Islet of Langerhans (tissue), 1 donor: ENCODE data around the gene PPP2R2C.

Source experiments
- FAIRE-seq: peaks from one replicate; lab custom pipeline; 2011; peaks lifted over from hg19 to GRCh38; lab: Jason Lieb, UNC

The PPP2R2C gene

GRCh38 chr4:6327220-6327917 lies 145.0 kb downstream of the PPP2R2C start:
- no peak for FAIRE-seq

GRCh38 chr4:6326312-6327060 lies 145.9 kb downstream of the PPP2R2C start:
- no peak for FAIRE-seq

DNA sequence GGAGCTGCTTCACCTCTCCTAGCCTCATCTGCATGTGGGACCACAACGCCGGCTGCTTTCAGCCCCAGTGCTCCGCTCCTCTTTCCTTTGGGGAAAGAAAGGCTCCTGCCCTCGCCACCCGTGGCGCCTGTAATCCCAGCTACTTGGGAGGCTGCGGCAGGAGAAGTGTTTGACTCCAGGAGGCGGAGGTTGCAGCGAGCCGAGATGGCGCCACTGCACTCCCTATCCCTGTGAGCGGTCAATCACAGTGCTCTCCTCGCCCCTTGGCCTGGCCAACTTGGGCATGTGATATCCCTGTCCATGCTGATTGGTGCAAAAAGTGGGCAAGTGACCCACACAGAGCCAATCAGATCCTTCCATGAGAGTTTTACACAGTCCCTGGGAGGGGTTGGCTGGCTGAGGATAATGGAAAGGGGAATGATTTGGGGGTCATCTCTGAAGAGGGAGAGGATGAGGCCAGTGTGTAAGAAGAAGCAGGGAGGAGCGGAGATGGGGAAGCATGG lies 146.6 kb downstream of the PPP2R2C start:
- FAIRE-seq: no peak

- FAIRE-seq: no peak
Measured at GRCh38 chr4:6324999-6325787, 147.2 kb downstream of the PPP2R2C start.

DNA sequence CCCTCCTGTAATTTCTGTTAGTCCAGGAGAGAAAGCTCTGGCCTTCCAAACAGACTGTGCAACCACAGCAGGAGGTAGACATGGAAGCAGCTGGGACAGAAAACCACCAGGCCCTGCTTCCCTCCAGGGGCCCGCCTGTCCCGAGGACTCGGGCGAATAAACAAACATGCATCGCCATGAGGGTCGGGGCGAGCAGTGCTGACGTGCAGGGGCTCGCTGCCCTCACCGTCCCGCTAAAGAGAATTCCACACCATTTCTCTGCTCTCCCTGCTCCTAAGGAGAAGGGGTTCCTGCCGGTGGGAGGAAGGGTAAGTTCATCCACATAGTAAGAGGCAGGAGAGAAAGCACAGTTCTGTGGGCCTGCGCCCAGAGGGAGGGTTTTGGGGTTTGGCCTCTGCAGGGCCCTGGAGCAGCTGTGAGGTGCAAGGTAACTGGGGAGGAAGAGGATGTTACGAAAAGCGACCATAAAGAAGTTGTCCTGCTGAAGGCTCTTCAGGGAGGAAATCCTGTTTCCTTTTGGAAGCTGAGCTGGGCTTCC lies 147.9 kb downstream of the PPP2R2C start:
- FAIRE-seq: no peak

- no peak for FAIRE-seq
Measured at GRCh38 chr4:6322761-6323566, 149.4 kb downstream of the PPP2R2C start.

DNA sequence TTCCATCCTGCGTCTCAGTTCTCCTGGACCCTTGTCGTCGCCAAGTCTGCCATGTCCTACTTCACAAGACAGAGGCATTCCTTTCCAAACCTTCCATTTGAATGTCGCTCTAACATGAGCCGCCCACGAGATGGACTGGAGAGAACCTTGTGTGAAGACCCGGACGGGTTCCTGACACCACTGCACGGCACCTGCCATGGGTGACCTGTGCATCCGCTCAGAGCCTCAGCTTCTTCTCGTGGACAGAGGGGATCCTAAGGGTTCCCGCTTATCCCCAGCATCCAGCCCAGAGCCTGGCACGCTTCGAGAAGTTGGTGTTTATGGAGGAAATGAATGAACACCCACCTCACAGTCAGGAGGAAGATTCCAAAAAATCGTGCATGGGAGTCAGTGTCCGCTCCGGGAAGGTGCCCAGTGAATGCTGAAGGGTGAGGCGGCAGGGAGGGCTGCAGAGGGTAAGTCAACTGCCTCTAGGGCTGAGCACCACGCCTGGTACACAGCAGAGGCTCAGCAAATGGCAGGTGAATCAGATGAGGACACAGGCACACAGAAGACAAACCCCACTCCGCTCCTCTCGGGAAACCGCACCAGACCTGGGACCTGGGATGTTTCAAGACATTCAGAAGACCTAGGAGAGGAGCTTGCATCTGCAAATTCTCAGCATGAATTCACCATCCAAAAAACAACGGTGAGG lies 150.2 kb downstream of the PPP2R2C start:
- no peak for FAIRE-seq

GRCh38 chr4:6321361-6321760 lies 151.1 kb downstream of the PPP2R2C start:
- no peak for FAIRE-seq

DNA sequence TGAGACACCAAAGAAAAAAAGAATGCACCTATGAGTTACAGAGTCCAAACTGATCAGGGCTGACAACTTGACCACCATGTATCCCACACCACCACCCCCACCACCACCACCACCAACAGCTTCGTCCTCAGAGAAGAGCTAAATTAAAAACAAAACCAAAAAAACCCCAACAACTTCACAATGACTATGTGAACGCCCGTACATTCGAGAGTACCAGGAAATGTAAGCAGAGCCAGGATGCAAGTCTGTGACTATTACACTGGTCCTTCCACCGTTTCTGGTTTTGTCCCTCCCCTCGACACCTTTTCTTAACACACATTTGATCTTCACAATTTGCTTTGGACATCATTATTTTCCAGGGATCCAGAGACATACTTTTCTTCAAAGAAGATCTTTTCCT lies 151.8 kb downstream of the PPP2R2C start:
- FAIRE-seq: no peak

DNA sequence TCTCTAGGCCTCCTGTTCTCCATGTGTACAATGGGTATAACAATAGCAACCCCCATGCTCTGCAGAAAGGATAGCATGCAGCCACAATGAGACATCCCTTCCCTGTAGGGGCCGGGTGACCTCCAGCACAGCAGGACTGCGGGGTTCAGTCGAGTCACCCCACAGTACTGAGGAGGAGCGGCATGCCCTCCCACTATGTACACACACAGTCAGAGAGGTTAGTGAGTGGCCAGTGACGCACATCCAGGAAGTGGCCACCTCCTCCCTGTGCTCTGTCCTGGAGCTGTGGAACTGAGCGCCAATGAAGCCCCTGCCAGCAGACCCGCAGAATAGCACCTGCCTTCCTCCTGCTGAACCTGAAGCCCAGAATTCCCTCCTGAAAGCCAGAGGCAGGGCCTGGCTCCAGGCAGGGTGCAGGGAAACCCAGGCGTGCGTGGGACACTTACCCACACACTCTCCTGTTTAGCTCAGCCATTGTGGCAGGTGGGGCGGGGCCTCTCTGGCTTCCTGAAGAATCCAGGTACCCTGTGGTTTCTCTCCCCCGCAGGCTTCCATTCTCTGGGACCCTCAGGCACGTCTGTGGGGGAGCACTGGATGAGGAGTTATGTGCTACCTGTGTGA lies 152.8 kb downstream of the PPP2R2C start:
- no peak for FAIRE-seq

DNA sequence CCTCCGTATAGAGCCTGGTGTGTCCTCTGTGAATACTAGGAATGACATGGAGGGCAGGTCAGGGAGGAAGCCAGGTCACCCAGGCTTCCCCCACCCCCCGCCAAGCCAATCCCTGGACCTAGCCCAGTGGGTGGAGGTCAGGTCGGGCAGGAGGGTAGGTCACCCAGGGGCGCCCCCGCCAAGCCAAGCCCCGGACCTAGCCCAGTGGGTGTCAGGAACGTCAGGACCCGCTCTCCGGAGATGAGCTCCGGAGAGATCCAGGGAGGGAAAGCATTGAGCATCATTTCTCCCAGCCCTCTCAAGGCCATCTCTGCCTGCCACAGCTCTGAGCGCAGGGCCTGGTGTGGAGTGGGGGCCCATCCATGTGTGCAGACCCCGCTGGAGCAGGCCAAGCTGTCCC lies 154.2 kb downstream of the PPP2R2C start:
- FAIRE-seq: no peak

GRCh38 chr4:6316461-6317003 lies 155.9 kb downstream of the PPP2R2C start:
- no peak for FAIRE-seq

DNA sequence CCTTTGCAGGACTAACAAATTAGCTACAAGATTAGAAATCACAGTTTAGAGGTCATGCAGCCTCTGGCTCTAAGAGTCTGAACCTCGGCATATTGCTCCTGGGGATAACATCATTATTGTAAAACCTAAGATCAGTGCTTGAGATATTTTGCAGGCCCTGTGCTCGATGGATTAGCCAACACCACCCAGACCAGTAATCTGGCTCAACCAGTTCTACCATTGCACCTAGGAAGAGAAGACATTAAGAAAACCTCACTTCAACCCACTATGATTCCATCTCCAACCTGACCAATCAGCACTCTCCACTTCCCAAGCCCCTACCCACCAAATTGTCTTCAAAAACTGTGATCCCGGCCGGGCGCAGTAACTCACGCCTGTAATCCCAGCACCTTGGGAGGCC lies 159.2 kb downstream of the PPP2R2C start:
- FAIRE-seq: no peak

GRCh38 chr4:6309777-6310176 lies 162.6 kb downstream of the PPP2R2C start:
- no peak for FAIRE-seq

DNA sequence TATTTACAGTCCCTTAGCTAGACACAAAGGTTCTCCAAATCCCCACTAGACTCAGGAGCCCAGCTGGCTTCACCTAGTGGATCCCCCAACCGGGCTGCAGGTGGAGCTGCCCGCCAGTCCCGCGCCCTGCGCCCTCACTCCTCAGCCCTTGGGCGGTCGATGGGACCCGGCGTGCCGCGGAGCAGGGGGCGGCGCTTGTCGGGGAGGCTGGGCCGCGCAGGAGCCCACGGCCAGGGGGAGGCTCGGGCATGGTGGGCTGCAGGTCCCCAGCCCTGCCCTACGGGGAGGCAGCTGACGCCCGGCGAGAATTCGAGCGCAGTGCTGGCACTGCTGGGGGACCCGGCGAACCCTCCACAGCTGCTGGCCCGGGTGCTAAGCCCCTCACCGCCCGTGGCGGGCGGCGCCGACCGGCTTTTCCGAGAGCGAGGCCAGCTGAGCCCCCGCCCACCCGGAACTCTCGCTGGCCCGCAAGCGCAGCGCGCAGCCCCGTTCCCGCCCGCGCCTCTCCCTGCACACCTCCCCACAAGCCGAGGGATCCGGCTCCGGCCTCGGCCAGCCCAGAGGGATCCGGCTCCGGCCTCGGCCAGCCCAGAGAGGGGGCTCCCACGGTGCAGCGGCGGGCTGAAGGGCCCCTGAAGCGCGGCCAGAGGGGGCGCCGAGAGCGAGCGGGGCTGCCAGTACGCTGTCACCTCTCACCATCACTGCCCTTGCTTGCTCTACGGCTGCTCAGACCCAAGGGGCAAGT lies 163.3 kb downstream of the PPP2R2C start:
- no peak for FAIRE-seq

GRCh38 chr4:6307891-6308290 lies 164.5 kb downstream of the PPP2R2C start:
- no peak for FAIRE-seq

DNA sequence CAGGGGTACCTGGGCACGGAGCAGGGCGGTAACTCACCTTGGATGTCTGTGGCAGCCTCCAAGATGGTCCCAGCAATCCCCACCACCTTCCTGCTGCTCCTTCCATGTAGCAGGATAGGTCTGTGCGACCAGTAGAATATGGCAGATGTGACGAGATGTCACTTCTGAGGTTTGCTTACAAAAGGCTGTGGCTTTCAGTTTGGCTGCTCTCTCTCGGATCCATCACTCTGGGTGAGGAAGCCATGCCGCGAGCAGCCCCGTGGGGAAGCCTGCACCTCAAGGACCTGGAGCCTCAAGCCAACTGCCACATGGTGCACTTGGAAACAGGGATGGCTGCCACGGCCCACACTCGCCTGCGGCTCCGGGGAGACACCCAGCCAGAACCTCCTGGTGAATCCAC lies 165.2 kb downstream of the PPP2R2C start:
- FAIRE-seq: no peak

DNA sequence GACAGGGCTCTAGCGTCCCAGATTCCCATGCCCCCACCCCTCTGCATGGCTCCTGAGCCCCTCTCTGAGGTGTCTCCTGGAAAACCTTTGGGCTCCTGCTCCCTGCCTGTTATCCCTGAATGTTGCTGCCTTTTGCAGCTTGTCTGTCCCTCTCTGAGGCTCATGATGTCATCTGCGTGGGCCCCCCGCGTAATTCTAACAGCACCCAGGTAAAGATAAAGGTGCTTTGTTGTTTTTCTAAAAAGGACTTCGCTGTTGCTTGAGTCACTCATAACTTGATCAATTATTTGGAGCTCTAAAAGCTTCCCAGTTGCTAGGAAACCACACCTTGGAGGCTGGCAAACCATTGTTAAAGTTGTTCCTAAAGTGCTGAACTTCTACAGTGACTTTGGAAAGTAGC lies 166.1 kb downstream of the PPP2R2C start:
- FAIRE-seq: no peak

DNA sequence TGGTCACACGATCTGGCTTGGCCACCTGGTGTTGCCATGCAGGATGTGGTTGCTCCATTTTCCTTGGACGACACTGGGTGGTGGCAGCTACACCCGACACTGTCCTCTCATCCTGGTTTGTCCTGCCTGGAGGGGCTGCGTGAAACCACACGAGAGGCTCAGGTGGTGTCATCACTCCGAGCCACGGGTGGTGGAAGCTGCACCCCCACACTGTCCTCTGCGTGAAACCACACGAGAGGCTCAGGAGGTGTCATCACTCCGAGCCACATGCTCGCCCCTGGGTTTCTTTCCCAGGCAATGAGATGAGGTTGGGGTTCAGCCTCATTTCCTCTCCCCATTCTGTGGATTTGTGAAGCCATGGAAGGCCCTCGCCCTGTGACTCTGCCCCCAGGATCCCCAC lies 168.5 kb downstream of the PPP2R2C start:
- no peak for FAIRE-seq

DNA sequence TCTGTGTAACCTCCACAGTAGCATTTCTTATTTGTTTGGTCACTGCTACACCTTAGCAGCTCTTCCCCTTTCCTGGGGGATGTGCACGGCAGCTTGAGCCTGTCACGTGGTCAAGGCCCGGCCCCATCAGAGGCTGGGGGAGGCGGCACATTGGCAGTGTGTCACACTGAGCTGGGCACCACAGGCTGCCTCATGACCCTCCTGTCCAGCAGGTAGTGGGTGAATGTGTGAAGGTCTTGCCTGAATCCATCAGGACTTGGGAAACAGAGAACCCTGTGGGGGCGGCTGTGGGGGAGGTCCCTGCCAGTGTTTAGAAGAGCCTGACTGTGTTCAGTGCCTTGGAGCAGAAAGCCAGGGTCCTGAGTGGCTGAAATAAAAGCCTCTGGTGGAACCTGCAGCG lies 169.5 kb downstream of the PPP2R2C start:
- FAIRE-seq: no peak
